ENCODE data around the gene XPO6.

The XPO6 gene

DNA sequence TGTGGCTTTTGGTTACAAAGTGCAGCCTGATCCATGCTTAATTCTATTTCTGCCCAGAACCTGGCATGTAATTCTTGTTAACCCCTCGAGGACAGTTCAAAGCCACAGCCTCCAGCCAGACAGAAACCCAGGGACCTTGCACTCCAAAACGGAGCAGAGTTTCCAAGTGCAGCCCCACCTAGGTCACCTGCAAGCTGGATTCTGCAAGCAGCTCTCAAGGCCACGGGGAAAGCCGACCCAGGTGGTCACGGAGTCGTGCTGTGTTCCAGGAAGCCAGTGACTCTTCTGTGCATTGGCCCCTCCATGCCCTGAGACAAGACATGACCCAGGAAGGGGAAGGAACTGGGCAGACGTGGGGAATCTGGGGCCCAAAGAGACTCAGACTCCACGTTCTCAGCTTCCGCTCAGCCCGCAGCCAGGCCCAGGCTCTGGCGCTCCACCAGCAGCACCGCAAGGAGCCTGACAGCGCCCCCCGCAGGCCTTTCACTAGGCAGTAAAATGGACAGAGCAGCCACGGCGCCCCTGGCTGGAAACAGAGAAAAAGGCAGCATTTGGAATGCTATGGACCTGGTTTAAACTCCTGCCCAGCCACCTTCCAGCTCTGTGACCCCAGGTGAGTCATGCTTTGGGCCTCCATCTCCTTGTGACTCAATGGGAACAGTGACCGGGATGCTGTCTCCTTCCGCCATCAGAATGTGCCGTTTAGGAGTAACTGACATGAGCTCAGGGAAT, 121.0 kb downstream of the XPO6 start:
- Histone ChIP-seq H3K27ac (no peak overlapping the region), H3K27me3 (ENCODE audit: insufficient read depth, low read depth) (no peaks in the 10 kb centered on the region), H3K79me2 (ENCODE audit: insufficient read depth, low read depth) (no peaks in the 10 kb centered on the region), H3K36me3 (ENCODE audit: insufficient read depth) (no peaks in the 10 kb centered on the region), H4K20me1 (ENCODE audit: insufficient read depth) (no peaks in the 10 kb centered on the region), H3K4me3 (IDR thresholded peaks at IDR 0.05; ENCODE audit: insufficient read depth, low read depth, low read length) (no peak overlapping the region), H2AFZ (ENCODE audit: low read depth) (no peak overlapping the region), H3K4me2 (no peak overlapping the region), H3K9ac (no peak overlapping the region), H3K4me1 (ENCODE audit: low read depth, poor library complexity, severe bottlenecking) (no peaks in the 10 kb centered on the region)
- peak; percentile 52 for TF ChIP-seq CTCF (conservative IDR thresholded peaks at IDR 0.05; ENCODE audit: low read depth, low read length)

- Histone ChIP-seq H3K9ac (no peak overlapping the region), H3K4me1 (ENCODE audit: low read depth, poor library complexity, severe bottlenecking) (no peaks in the 10 kb centered on the region), H3K4me3 (IDR thresholded peaks at IDR 0.05; ENCODE audit: insufficient read depth, low read depth, low read length) (no peak overlapping the region), H3K27me3 (ENCODE audit: insufficient read depth, low read depth) (no peaks in the 10 kb centered on the region), H3K4me2 (no peak overlapping the region), H2AFZ (ENCODE audit: low read depth) (no peak overlapping the region), H3K36me3 (ENCODE audit: insufficient read depth) (no peaks in the 10 kb centered on the region), H3K27ac (no peak overlapping the region), H4K20me1 (ENCODE audit: insufficient read depth) (no peaks in the 10 kb centered on the region), H3K79me2 (ENCODE audit: insufficient read depth, low read depth) (no peaks in the 10 kb centered on the region)
- TF ChIP-seq CTCF (conservative IDR thresholded peaks at IDR 0.05; ENCODE audit: low read depth, low read length), result no peak
These were observed 121.8 kb downstream of the XPO6 start for GRCh38 chr16:28089992-28090365.

DNA sequence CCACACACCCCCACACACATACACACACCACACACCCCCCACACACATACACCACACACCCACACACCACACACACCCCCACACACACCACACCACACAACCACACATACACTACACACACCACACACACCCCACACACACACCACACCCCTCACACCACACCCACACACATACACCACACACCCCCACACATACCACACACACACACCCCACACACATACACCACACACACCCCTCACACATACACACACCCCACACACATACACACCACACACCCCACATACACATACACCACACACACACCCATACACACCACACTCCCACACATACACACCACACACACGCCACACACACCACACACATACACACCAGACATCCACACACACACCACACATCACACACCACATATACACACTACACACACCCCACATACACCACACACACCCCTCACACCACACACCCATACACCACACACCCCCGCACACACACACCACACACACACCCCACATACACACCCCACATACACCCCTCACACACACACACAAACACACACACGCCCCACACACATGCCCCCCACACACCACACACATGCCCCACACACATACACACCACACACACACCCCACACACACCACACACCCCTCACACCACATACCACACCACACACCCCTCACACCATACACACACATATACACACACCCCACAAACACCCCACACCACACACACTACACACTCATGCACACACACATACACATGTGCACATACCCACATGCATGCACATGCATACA, 122.4 kb downstream of the XPO6 start:
- no peak for TF ChIP-seq CTCF (conservative IDR thresholded peaks at IDR 0.05; ENCODE audit: low read depth, low read length)
- Histone ChIP-seq H2AFZ (ENCODE audit: low read depth) (no peak overlapping the region), H3K4me3 (IDR thresholded peaks at IDR 0.05; ENCODE audit: insufficient read depth, low read depth, low read length) (no peak overlapping the region), H3K9ac (no peak overlapping the region), H3K4me2 (no peak overlapping the region), H3K4me1 (ENCODE audit: low read depth, poor library complexity, severe bottlenecking) (no peaks in the 10 kb centered on the region), H3K79me2 (ENCODE audit: insufficient read depth, low read depth) (no peaks in the 10 kb centered on the region), H3K36me3 (ENCODE audit: insufficient read depth) (no peaks in the 10 kb centered on the region), H3K27me3 (ENCODE audit: insufficient read depth, low read depth) (no peaks in the 10 kb centered on the region), H4K20me1 (ENCODE audit: insufficient read depth) (no peaks in the 10 kb centered on the region), H3K27ac (no peak overlapping the region)

- Histone ChIP-seq H3K4me1 (ENCODE audit: low read depth, poor library complexity, severe bottlenecking) (no peaks in the 10 kb centered on the region), H3K9ac (no peak overlapping the region), H3K4me3 (IDR thresholded peaks at IDR 0.05; ENCODE audit: insufficient read depth, low read depth, low read length) (no peak overlapping the region), H4K20me1 (ENCODE audit: insufficient read depth) (no peaks in the 10 kb centered on the region), H3K27ac (no peak overlapping the region), H3K79me2 (ENCODE audit: insufficient read depth, low read depth) (no peaks in the 10 kb centered on the region), H3K36me3 (ENCODE audit: insufficient read depth) (no peaks in the 10 kb centered on the region), H2AFZ (ENCODE audit: low read depth) (no peak overlapping the region), H3K27me3 (ENCODE audit: insufficient read depth, low read depth) (no peaks in the 10 kb centered on the region), H3K4me2 (no peak overlapping the region)
- no peak for TF ChIP-seq CTCF (conservative IDR thresholded peaks at IDR 0.05; ENCODE audit: low read depth, low read length)
These were observed 124.0 kb downstream of the XPO6 start for GRCh38 chr16:28087675-28088300.
